ENCODE measurements around the gene RDH8.

DNA sequence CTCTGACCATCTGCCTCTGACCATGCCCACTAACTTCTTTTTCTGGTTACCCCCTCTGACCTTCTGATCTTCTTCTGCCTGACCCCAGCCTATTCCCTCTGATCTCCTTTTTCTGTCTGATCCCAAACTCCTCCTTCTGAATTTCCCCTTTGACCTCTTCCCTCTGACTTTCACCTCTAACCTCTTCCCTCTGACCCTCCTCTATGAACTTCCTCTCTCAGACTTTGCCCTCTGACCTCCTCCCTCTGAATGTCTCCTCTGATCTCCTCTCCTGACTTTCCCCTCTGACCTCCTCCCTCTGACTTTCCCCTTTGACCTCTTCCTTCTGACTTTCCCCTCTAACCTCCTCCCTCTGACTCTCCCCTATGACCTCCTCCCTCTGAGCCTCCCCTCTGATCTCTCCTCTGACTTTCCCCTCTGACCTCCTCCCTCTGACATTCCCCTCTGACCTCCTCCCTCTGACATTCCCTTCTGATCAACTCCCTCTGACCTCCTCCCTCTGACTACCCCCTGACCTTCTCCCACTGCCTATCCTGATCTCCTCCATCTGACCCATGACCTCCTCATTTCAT is 6.4 kb upstream of the RDH8 start:
- TF ChIP-seq, protein P1, sequence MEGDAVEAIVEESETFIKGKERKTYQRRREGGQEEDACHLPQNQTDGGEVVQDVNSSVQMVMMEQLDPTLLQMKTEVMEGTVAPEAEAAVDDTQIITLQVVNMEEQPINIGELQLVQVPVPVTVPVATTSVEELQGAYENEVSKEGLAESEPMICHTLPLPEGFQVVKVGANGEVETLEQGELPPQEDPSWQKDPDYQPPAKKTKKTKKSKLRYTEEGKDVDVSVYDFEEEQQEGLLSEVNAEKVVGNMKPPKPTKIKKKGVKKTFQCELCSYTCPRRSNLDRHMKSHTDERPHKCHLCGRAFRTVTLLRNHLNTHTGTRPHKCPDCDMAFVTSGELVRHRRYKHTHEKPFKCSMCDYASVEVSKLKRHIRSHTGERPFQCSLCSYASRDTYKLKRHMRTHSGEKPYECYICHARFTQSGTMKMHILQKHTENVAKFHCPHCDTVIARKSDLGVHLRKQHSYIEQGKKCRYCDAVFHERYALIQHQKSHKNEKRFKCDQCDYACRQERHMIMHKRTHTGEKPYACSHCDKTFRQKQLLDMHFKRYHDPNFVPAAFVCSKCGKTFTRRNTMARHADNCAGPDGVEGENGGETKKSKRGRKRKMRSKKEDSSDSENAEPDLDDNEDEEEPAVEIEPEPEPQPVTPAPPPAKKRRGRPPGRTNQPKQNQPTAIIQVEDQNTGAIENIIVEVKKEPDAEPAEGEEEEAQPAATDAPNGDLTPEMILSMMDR (IDR thresholded peaks at IDR 0.05), result no peak
- no peak for TF ChIP-seq POLR2A (IDR thresholded peaks at IDR 0.05)
